HepG2 (cell line): ENCODE results near the gene GARIN1A. TPM values are rescaled to one million over a fixed set of nuclear protein-coding genes. Genes with fewer than 3 reads are reported as not detected.
"Not testable (repeated sequence)": the region's sequence is repeated elsewhere in the genome, so short reads cannot be mapped to it uniquely, and the experiment has no call there.

Experiments used
- ATAC-seq: fragments of 200-7000 bp; cut with Tn5 transposase; 3 replicates; pipeline ENCODE4 v1.9.1; 2020; ENCODE audit warnings: mild to moderate bottlenecking, moderate library complexity
- BruUV-seq: library from RNA; stranded (reverse); fragments of 400-500 nt; replicated peaks from 2 replicates; lab custom pipeline; 2021; lab: Mats Ljungman, UMichigan
- CTCF ChIA-PET: fragments of 300-600 bp; formaldehyde crosslinking; extraction: SDS; loops from one replicate; lab custom pipeline; 2021; ENCODE audit warnings: low total read pairs, inconsistent platforms, low intra/inter-chr PET ratio; lab: Yijun Ruan, JAX
- POLR2A ChIA-PET: fragments of 350-600 bp; sonication (Branson Sonifier 250); formaldehyde crosslinking; loops from one replicate; lab custom pipeline; 2020; ENCODE audit warnings: antibody characterized with exemption, inconsistent platforms; lab: Yijun Ruan, JAX
- DNase-seq: peaks from one replicate; pipeline ENCODE4 v3.0.0-alpha.2; 2015; ENCODE audit warnings: low spot score
- FAIRE-seq: peaks from 3 replicates; lab custom pipeline; 2011; peaks lifted over from hg19 to GRCh38; lab: Jason Lieb, UNC
- H2AFZ ChIP-seq: one replicate; pipeline ENCODE4 v1.6.1; 2011; ENCODE audit warnings: low read length, inconsistent platforms
- H3K27ac ChIP-seq: fragments of 300-600 bp; 3 replicates; pipeline ENCODE4 v1.8.0; 2011; ENCODE audit warnings: mixed run types, mild to moderate bottlenecking, mixed read lengths, low read length, inconsistent platforms; ENCODE audit not compliant: insufficient read depth; ENCODE audit errors: extremely low read length
- H3K27me3 ChIP-seq, 2 experiments: fragments of 200-600 bp in 1 of 2; 2 replicates in 1 of 2; 3 replicates in 1 of 2; pipeline versions ENCODE4 v1.6.0 to v1.8.0; 2011; ENCODE audit warnings: low read length in 2 of 2, mild to moderate bottlenecking in 2 of 2, moderate library complexity in 2 of 2, inconsistent platforms in 1 of 2; ENCODE audit not compliant: insufficient read depth in 2 of 2, control insufficient read depth in 1 of 2
- H3K36me3 ChIP-seq, 2 experiments: fragments of 200-600 bp in 1 of 2; replicated peaks in 1 of 2; 2 replicates in 1 of 2; 3 replicates in 1 of 2; pipeline versions ENCODE4 v1.5.1 to v1.8.0; 2011; ENCODE audit warnings: low read length in 2 of 2, inconsistent platforms in 1 of 2; ENCODE audit not compliant: insufficient read depth in 2 of 2, control insufficient read depth in 1 of 2
- H3K4me1 ChIP-seq: 2 replicates; pipeline ENCODE4 v1.5.1; 2012; ENCODE audit warnings: low read length, inconsistent platforms; ENCODE audit not compliant: insufficient read depth
- H3K4me2 ChIP-seq: 2 replicates; pipeline ENCODE4 v1.6.0; 2011; ENCODE audit warnings: low read depth, low read length, inconsistent platforms
- H3K4me3 ChIP-seq, 3 experiments: fragments of 200-600 bp in 1 of 3; sonication (generic), shearing (Covaris generic) in 1 of 3; replicated peaks in 1 of 3; 2 replicates each; pipeline ENCODE4 v1.5.1; 2011 to 2016; ENCODE audit warnings: low read length in 3 of 3, inconsistent platforms in 2 of 3, low read depth in 2 of 3, mild to moderate bottlenecking in 2 of 3, control low read depth in 1 of 3, mixed read lengths in 1 of 3; ENCODE audit not compliant: insufficient read depth in 1 of 3
- H3K79me2 ChIP-seq: one replicate; pipeline ENCODE4 v1.6.1; 2011; ENCODE audit warnings: low read length, inconsistent platforms; ENCODE audit not compliant: insufficient read depth
- H3K9ac ChIP-seq: 2 replicates; pipeline ENCODE4 v1.6.0; 2011; ENCODE audit warnings: mild to moderate bottlenecking, low read depth, low read length, inconsistent platforms; ENCODE audit not compliant: insufficient read depth
- H3K9me3 ChIP-seq: 2 replicates; pipeline ENCODE4 v1.5.1; 2012; ENCODE audit warnings: mild to moderate bottlenecking, low read length
- H4K20me1 ChIP-seq: 2 replicates; pipeline ENCODE4 v1.6.0; 2011; ENCODE audit warnings: inconsistent platforms, mild to moderate bottlenecking, low read length, moderate library complexity; ENCODE audit not compliant: insufficient read depth
- CBX1 ChIP-seq: IDR thresholded peaks from one replicate; pipeline ENCODE4 v1.6.1; 2016; ENCODE audit warnings: antibody characterized with exemption, low read depth
- HNRNPK ChIP-seq: fragments of 200-400 bp; formaldehyde crosslinking; IDR thresholded peaks from 2 replicates; pipeline ENCODE4 v1.6.1; 2018; ENCODE audit warnings: low read length, low read depth, moderate library complexity, mild to moderate bottlenecking; ENCODE audit not compliant: poor library complexity, severe bottlenecking
- KDM4B ChIP-seq: sonication (generic); formaldehyde crosslinking; IDR thresholded peaks from 2 replicates; pipeline ENCODE4 v1.4.0; 2020; ENCODE audit warnings: missing genetic modification reagents
- MAX ChIP-seq: IDR thresholded peaks from 2 replicates; pipeline ENCODE4 v1.6.1; 2012; ENCODE audit warnings: inconsistent platforms
- NRL ChIP-seq: sonication (generic); formaldehyde crosslinking; IDR thresholded peaks from 2 replicates; pipeline ENCODE4 v1.5.0; 2020; ENCODE audit warnings: missing genetic modification reagents, mild to moderate bottlenecking, moderate library complexity, borderline replicate concordance
- ZNF3 ChIP-seq: IDR thresholded peaks from 2 replicates; pipeline ENCODE4 v1.7.0; 2017; ENCODE audit warnings: inconsistent platforms
- ZNF362 ChIP-seq: sonication (generic); formaldehyde crosslinking; IDR thresholded peaks from 2 replicates; pipeline ENCODE4 v1.4.0; 2020; ENCODE audit warnings: missing genetic modification reagents, mild to moderate bottlenecking, borderline replicate concordance
- WGBS: methylation state at CpG from one replicate; pipeline ENCODE4 v1.1.6; 2017; ENCODE audit warnings: low lambda C conversion rate; 5-methylcytosine and 5-hydroxymethylcytosine counted together
- in situ Hi-C: cut with HindIII; loops from 2 replicates; pipeline ENCODE4 v1.10.0; 2017; ENCODE audit warnings: low pct_unique_long_range_greater_than_20kb; ENCODE audit not compliant: extremely low pct_ligation_motif_present
- intact Hi-C: fragments of 100-400 bp; cut with micrococcal nuclease; formaldehyde crosslinking; loops from one replicate; pipeline ENCODE4 v1.10.0; 2022; ENCODE audit not compliant: unreplicated experiment
- polyA plus RNA-seq, 8 experiments: library from polyadenylated mRNA; depleted of rRNA in 3 of 8; stranded (reverse) in 7 of 8; unstranded in 1 of 8; fragments of >200 nt; fragmentation: Illumina TruSeq in 4 of 8; extraction: Trizol in 4 of 8; gene quantifications; 2 replicates each; pipeline versions ENCODE4 v1.2.1 to v1.2.3, GENCODE V29; 2011 to 2016; ENCODE audit warnings: low read depth in 4 of 8, missing spikeins in 1 of 8, mixed read lengths in 1 of 8; ENCODE audit not compliant: insufficient read depth in 1 of 8
- total RNA-seq, 5 experiments: library from RNA; depleted of rRNA; stranded (reverse); fragments of >200 nt; fragmentation: Illumina TruSeq; extraction: Trizol; gene quantifications; 2 replicates each; pipeline ENCODE4 v1.2.3, GENCODE V29; 2016; ENCODE audit warnings: low read depth in 1 of 5

GARIN1A gene
- total and polyA plus RNA-seq, 2 of the 13 experiments (the other 11 are each of a cell fraction or from before 2014, with no cell fraction given), result 0.12 TPM; not detected in 1

GRCh38 chr7:128687131-128687530 is 15.0 kb downstream of the GARIN1A start:
- no peak for FAIRE-seq
- H3K4me3 ChIP-seq, result no peak overlapping the region
- H3K4me1 ChIP-seq, result no peaks in the 10 kb centered on the region
- no peaks in the 10 kb centered on the region for H4K20me1 ChIP-seq
- no peaks in the 10 kb centered on the region for H3K9me3 ChIP-seq
- intact Hi-C loops, result no loop called here
- no peak overlapping the region for H3K27ac ChIP-seq
- peaks cover 0 to 7% of the 10 kb centered on the region in 2 experiments; a peak in 1 of 5 replicates for H3K27me3 ChIP-seq
- no peaks in the 10 kb centered on the region for H3K36me3 ChIP-seq
- ChIA-PET POLR2A (no interaction called here), CTCF (no interaction called here)
- no peak for DNase-seq
- H3K4me2 ChIP-seq, result no peak overlapping the region
- ATAC-seq, result no peak
- in situ Hi-C loops, result no loop called here
- no TSS peak for BruUV-seq
- 10% methylated on average over 3 of the region's 3 CpGs for WGBS
- H3K9ac ChIP-seq, result no peak overlapping the region
- no peak overlapping the region for H2AFZ ChIP-seq
- no peak for TF ChIP-seq NRL (CRISPR knock-in tag)
- H3K79me2 ChIP-seq, result no peaks in the 10 kb centered on the region

GRCh38 chr7:128688492-128688891 is 16.4 kb downstream of the GARIN1A start:
- no peaks in the 10 kb centered on the region for H4K20me1 ChIP-seq
- POLR2A ChIA-PET, result no interaction called here
- H3K4me3 ChIP-seq, result no peak overlapping the region
- no peak overlapping the region for H2AFZ ChIP-seq
- H3K36me3 ChIP-seq, result no peaks in the 10 kb centered on the region
- H3K9me3 ChIP-seq, result no peaks in the 10 kb centered on the region
- FAIRE-seq, result no peak
- CTCF ChIA-PET, result no interaction called here
- DNase-seq, result no peak
- no peak overlapping the region for H3K4me2 ChIP-seq
- H3K27me3 ChIP-seq, result peaks cover 0 to 13% of the 10 kb centered on the region in 2 experiments; a peak in 1 of 5 replicates
- TF ChIP-seq ZNF362, result no peak
- TF ChIP-seq HNRNPK, result peak; percentile 67
- no peak for TF ChIP-seq MAX
- TF ChIP-seq ZNF3 (CRISPR knock-in tag), result no peak
- TF ChIP-seq KDM4B, result no peak
- TF ChIP-seq CBX1, result no peak
- TF ChIP-seq, all 625 proteins: peak for 1
- no peak for ATAC-seq
- in situ Hi-C loops (no loop called here), intact Hi-C loops (no loop called here)
- no peaks in the 10 kb centered on the region for H3K4me1 ChIP-seq
- no peak overlapping the region for H3K9ac ChIP-seq
- H3K27ac ChIP-seq, result no peak overlapping the region
- BruUV-seq, result no TSS peak
- no peaks in the 10 kb centered on the region for H3K79me2 ChIP-seq
- WGBS, result 78% methylated on average over 5 of the region's 5 CpGs

GRCh38 chr7:128689161-128689935 is 17.3 kb downstream of the GARIN1A start:
- H3K79me2 ChIP-seq, in situ Hi-C loops, POLR2A ChIA-PET, H2AFZ ChIP-seq, H3K4me3 ChIP-seq, H3K9ac ChIP-seq, H3K4me1 ChIP-seq, H3K9me3 ChIP-seq, H3K27ac ChIP-seq, H3K36me3 ChIP-seq, H4K20me1 ChIP-seq, FAIRE-seq, CTCF ChIA-PET, H3K4me2 ChIP-seq, BruUV-seq, intact Hi-C loops, DNase-seq, ATAC-seq: not testable (repeated sequence)
- WGBS, result 80% methylated on average over 14 of the region's 59 CpGs
- peaks cover 0 to 16% of the 10 kb centered on the region in 2 experiments; a peak in 1 of 5 replicates for H3K27me3 ChIP-seq
